ENCODE results near the gene PLA2G6.

Gene PLA2G6

GRCh38 chr22:38085056-38085455 lies 96.6 kb downstream of the PLA2G6 start:
- Histone ChIP-seq H3K79me2 (ENCODE audit: insufficient read depth, low read length) (no peaks in the 10 kb centered on the region), H3K4me2 (ENCODE audit: low read depth, low read length, poor library complexity, severe bottlenecking) (no peak overlapping the region), H3K9me3 (ENCODE audit: insufficient read depth, low read depth, low read length) (no peaks in the 10 kb centered on the region), H4K20me1 (ENCODE audit: insufficient read depth, low read length, poor library complexity, severe bottlenecking) (no peaks in the 10 kb centered on the region), H3K9ac (ENCODE audit: low read depth, low read length, poor library complexity, severe bottlenecking) (no peak overlapping the region), H2AFZ (ENCODE audit: low read length) (no peak overlapping the region), H3K4me3 (ENCODE audit: low read length, poor library complexity, severe bottlenecking) (no peak overlapping the region), H3K27me3 (ENCODE audit: insufficient read depth, low read length, poor library complexity, severe bottlenecking) (no peaks in the 10 kb centered on the region), H3F3A (ENCODE audit: low read depth) (no peaks in the 10 kb centered on the region), H3K36me3 (ENCODE audit: insufficient read depth, low read length) (no peaks in the 10 kb centered on the region), H3K9me2 (replicated peaks; ENCODE audit: low read depth, low read length) (no peaks in the 10 kb centered on the region), H3K4me1 (ENCODE audit: insufficient read depth, low read length, poor library complexity, severe bottlenecking) (no peaks in the 10 kb centered on the region)
- no peak for TF ChIP-seq EZH2phosphoT487 (IDR thresholded peaks at IDR 0.05; ENCODE audit: borderline replicate concordance)
- TF ChIP-seq CTCF (conservative IDR thresholded peaks at IDR 0.05; ENCODE audit: low read length): no peak

- H2AFZ ChIP-seq (ENCODE audit: low read length): no peak within 1 kb of the TSS
- H4K20me1 ChIP-seq (ENCODE audit: insufficient read depth, low read length, poor library complexity, severe bottlenecking): no peaks in the 10 kb centered on the region
- H3K9me3 ChIP-seq (ENCODE audit: insufficient read depth, low read depth, low read length): no peaks in the 10 kb centered on the region
- no peaks in the 10 kb centered on the region for H3K27me3 ChIP-seq (ENCODE audit: insufficient read depth, low read length, poor library complexity, severe bottlenecking)
- no peaks in the 10 kb centered on the region for H3K4me1 ChIP-seq (ENCODE audit: insufficient read depth, low read length, poor library complexity, severe bottlenecking)
- H3K9me2 ChIP-seq (replicated peaks; ENCODE audit: low read depth, low read length): no peaks in the 10 kb centered on the region
- TF ChIP-seq EZH2phosphoT487 (IDR thresholded peaks at IDR 0.05; ENCODE audit: borderline replicate concordance) (no peak), CTCF (conservative IDR thresholded peaks at IDR 0.05; ENCODE audit: low read length) (no peak)
- no peaks in the 10 kb centered on the region for H3K79me2 ChIP-seq (ENCODE audit: insufficient read depth, low read length)
- no peaks in the 10 kb centered on the region for H3K36me3 ChIP-seq (ENCODE audit: insufficient read depth, low read length)
- H3K4me3 ChIP-seq (ENCODE audit: low read length, poor library complexity, severe bottlenecking): no peak within 1 kb of the TSS
- H3F3A ChIP-seq (ENCODE audit: low read depth): no peaks in the 10 kb centered on the region
- H3K4me2 ChIP-seq (ENCODE audit: low read depth, low read length, poor library complexity, severe bottlenecking): no peak within 1 kb of the TSS
- H3K9ac ChIP-seq (ENCODE audit: low read depth, low read length, poor library complexity, severe bottlenecking): no peak within 1 kb of the TSS
Measured at GRCh38 chr22:38083931-38084631, 97.5 kb downstream of the PLA2G6 start, which contains the start of gene SLC16A8. Gene SLC16A8, minus strand, starts transcription at chr22:38084184. Its CDS starts 1,311 bp downstream, at chr22:38082873.

- Histone ChIP-seq H3K4me2 (ENCODE audit: low read depth, low read length, poor library complexity, severe bottlenecking) (no peak overlapping the region), H3K27me3 (ENCODE audit: insufficient read depth, low read length, poor library complexity, severe bottlenecking) (no peaks in the 10 kb centered on the region), H3K9me3 (ENCODE audit: insufficient read depth, low read depth, low read length) (no peaks in the 10 kb centered on the region), H3F3A (ENCODE audit: low read depth) (no peaks in the 10 kb centered on the region), H4K20me1 (ENCODE audit: insufficient read depth, low read length, poor library complexity, severe bottlenecking) (no peaks in the 10 kb centered on the region), H2AFZ (ENCODE audit: low read length) (no peak overlapping the region), H3K79me2 (ENCODE audit: insufficient read depth, low read length) (no peaks in the 10 kb centered on the region), H3K9me2 (replicated peaks; ENCODE audit: low read depth, low read length) (no peaks in the 10 kb centered on the region), H3K36me3 (ENCODE audit: insufficient read depth, low read length) (no peaks in the 10 kb centered on the region), H3K4me1 (ENCODE audit: insufficient read depth, low read length, poor library complexity, severe bottlenecking) (no peaks in the 10 kb centered on the region), H3K4me3 (ENCODE audit: low read length, poor library complexity, severe bottlenecking) (no peak overlapping the region), H3K9ac (ENCODE audit: low read depth, low read length, poor library complexity, severe bottlenecking) (no peak overlapping the region)
- TF ChIP-seq CTCF (conservative IDR thresholded peaks at IDR 0.05; ENCODE audit: low read length) (no peak), EZH2phosphoT487 (IDR thresholded peaks at IDR 0.05; ENCODE audit: borderline replicate concordance) (no peak)
Measured at GRCh38 chr22:38082986-38083710, 98.5 kb downstream of the PLA2G6 start.

Measured in Loucy (cell line).